Activated naive CD8-positive, alpha-beta T cell (primary cell): ENCODE results near the gene ERVH48-1.
"Not testable (repeated sequence)": the region's sequence is repeated elsewhere in the genome, so short reads cannot be mapped to it uniquely, and the experiment has no call there.

ENCODE experiments used
- H3K27ac Mint-ChIP-seq: one replicate; pipeline ENCODE4 v1.8.0; 2021; ENCODE audit warnings: mixed read lengths
- H3K27me3 Mint-ChIP-seq: one replicate; pipeline ENCODE4 v1.8.0; 2021; ENCODE audit warnings: mixed read lengths
- H3K36me3 Mint-ChIP-seq: one replicate; pipeline ENCODE4 v1.8.0; 2021; ENCODE audit warnings: mixed read lengths
- H3K4me1 Mint-ChIP-seq: one replicate; pipeline ENCODE4 v1.8.0; 2021; ENCODE audit warnings: low read depth, mixed read lengths
- H3K4me3 Mint-ChIP-seq: one replicate; pipeline ENCODE4 v1.8.0; 2021; ENCODE audit warnings: mild to moderate bottlenecking, mixed read lengths
- H3K9me3 Mint-ChIP-seq: one replicate; pipeline ENCODE4 v1.8.0; 2021; ENCODE audit warnings: low read depth, mixed read lengths

Gene ERVH48-1

GRCh38 chr21:42956824-42957630, 31.6 kb upstream of the ERVH48-1 start:
- H3K27me3 Mint-ChIP-seq = no peaks in the 10 kb centered on the region
- no peaks in the 10 kb centered on the region for H3K4me1 Mint-ChIP-seq
- H3K9me3 Mint-ChIP-seq = no peaks in the 10 kb centered on the region
- H3K4me3 Mint-ChIP-seq = no peak overlapping the region
- no peak overlapping the region for H3K27ac Mint-ChIP-seq
- no peaks in the 10 kb centered on the region for H3K36me3 Mint-ChIP-seq

DNA sequence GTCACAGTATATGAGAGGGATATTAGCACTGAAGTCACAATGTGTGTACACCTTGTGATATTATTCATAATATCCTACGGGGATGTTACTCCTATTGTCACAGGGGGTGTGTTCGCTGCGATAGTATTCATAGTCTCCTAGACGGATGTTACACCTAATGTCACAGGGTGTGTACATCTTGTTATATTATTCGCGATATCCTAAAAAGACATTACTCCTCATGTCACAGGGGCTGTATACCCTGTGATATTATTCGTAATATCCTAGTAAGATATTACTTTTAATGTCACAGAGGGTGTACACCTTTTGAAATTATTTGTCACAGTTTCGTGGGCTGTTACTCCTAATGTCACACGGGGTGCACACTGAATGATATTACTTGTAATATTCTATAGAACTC, 25.8 kb upstream of the ERVH48-1 start:
- H3K4me3 Mint-ChIP-seq, H3K27me3 Mint-ChIP-seq, H3K4me1 Mint-ChIP-seq, H3K36me3 Mint-ChIP-seq, H3K9me3 Mint-ChIP-seq, H3K27ac Mint-ChIP-seq: not testable (repeated sequence)

- H3K4me3 Mint-ChIP-seq, H3K9me3 Mint-ChIP-seq, H3K4me1 Mint-ChIP-seq, H3K27ac Mint-ChIP-seq, H3K27me3 Mint-ChIP-seq, H3K36me3 Mint-ChIP-seq: not testable (repeated sequence)
Measured at GRCh38 chr21:42949094-42949755, 23.8 kb upstream of the ERVH48-1 start.

- Mint-ChIP-seq H3K4me3 (no peak overlapping the region), H3K36me3 (no peaks in the 10 kb centered on the region), H3K27ac (no peak overlapping the region), H3K27me3 (no peaks in the 10 kb centered on the region), H3K4me1 (no peaks in the 10 kb centered on the region), H3K9me3 (no peaks in the 10 kb centered on the region)
Measured at GRCh38 chr21:42942244-42942643, 16.8 kb upstream of the ERVH48-1 start.

DNA sequence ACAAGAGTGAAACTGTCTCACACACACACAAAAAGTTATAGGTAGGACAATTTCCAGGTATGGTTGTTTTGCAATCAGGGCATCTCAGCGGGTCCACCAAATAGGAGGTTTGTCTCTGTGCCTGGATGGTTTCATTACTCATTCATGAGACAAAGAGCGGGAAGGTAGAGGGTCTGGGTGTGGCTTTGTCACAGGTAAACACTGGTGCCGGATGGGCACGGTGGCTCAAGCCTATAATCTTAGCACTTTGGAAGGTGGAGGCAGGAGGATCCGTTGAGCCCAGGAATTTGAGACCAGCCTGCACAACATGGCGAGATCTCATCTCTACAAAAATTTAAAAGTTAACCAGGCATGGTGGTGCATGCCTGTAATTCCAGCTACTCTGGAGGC, 16.3 kb upstream of the ERVH48-1 start:
- H3K4me3 Mint-ChIP-seq = no peak overlapping the region

GRCh38 chr21:42939582-42940413, 14.4 kb upstream of the ERVH48-1 start:
- Mint-ChIP-seq H3K27me3 (no peaks in the 10 kb centered on the region), H3K27ac (no peak overlapping the region), H3K4me1 (no peaks in the 10 kb centered on the region), H3K4me3 (no peak overlapping the region), H3K9me3 (no peaks in the 10 kb centered on the region), H3K36me3 (no peaks in the 10 kb centered on the region)

More for the DNA sequence above, 16.3 kb upstream of the ERVH48-1 start:
- Mint-ChIP-seq H3K27ac (no peak overlapping the region), H3K36me3 (no peaks in the 10 kb centered on the region), H3K27me3 (no peaks in the 10 kb centered on the region), H3K9me3 (no peaks in the 10 kb centered on the region), H3K4me1 (no peaks in the 10 kb centered on the region)

- H3K27me3 Mint-ChIP-seq, H3K4me1 Mint-ChIP-seq, H3K27ac Mint-ChIP-seq: not testable (repeated sequence)
Measured at GRCh38 chr21:42938606-42938995, 13.2 kb upstream of the ERVH48-1 start.

DNA sequence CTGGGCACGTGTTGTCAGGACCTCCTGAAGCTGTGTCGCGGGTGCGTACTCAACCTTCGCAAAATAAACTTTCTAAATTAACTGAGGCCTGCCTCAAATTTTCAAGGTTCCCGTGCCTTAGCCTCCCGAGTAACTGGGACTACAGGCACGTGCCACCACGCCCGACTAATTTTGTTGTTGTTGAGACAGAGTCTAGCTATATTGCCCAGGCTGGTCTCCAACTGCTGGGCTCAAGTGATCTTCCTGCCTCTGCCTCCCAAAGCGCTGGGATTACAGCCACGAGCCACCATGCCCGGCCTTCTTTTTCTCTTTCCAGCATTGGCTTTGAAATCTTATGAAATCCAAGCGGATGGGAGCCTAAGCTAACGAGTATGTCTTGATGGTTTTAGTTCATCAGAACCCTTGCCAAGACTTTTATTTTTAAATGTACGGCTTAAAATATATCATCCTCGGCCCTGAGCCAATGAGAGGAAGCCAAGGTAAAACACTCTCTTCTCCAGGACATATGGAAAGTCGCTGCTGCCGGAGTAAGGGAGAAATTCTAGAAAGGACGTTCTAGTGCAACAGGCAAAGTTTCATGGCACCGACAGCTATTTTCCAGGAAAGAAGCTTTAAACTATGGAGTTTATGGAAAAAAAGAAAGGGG, 12.7 kb upstream of the ERVH48-1 start:
- Mint-ChIP-seq H3K27me3 (no peaks in the 10 kb centered on the region), H3K4me3 (no peak overlapping the region), H3K36me3 (no peaks in the 10 kb centered on the region), H3K4me1 (no peaks in the 10 kb centered on the region), H3K9me3 (no peaks in the 10 kb centered on the region), H3K27ac (no peak overlapping the region)

More at GRCh38 chr21:42938606-42938995, 13.2 kb upstream of the ERVH48-1 start:
- not testable (repeated sequence) for H3K4me3 Mint-ChIP-seq, H3K9me3 Mint-ChIP-seq, H3K36me3 Mint-ChIP-seq

DNA sequence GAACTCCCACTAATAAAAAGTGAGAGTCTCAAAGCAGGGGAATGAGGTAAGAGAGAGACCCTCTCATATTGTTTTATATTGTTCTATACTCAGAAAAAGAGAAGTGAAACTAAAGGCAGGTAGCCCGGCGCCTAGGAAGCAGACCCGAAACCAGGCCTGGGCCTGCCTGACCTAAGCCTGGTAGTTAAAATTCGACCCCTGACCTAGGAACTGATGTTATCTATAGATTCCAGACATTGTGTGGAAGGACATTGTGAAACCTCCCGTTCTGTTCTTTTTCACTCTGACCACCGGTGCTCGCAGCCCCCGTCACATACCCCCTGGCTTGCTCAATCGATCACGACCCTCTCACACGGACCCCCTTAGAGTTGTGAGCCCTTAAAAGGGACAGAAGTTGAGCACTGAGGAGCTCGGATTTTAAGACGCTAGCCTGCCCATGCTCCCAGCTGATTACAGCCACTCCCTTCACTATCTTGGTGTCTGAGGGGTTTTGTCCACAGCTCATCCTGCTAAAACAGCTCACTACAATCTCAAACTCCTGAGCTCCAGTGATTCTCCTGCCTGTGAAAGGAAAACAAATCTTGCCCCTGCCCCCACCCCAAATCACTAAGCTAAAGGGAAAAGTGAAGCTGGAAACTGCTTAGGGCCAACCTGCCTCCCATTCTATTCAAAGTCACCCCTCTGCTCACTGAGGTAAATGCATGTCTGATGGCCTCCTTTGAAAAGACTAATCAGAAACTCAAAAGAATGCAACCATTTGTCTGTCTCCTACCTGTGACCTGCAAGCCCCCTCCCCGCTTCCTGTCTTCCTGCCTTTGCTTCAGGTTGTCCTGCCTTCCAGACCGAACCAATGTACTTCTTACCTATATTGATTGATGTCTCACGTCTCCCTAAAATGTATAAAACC, 11.9 kb upstream of the ERVH48-1 start:
- H3K27me3 Mint-ChIP-seq, H3K27ac Mint-ChIP-seq, H3K4me1 Mint-ChIP-seq, H3K36me3 Mint-ChIP-seq, H3K9me3 Mint-ChIP-seq, H3K4me3 Mint-ChIP-seq: not testable (repeated sequence)

- H3K27me3 Mint-ChIP-seq, H3K27ac Mint-ChIP-seq, H3K36me3 Mint-ChIP-seq, H3K4me3 Mint-ChIP-seq, H3K9me3 Mint-ChIP-seq, H3K4me1 Mint-ChIP-seq: not testable (repeated sequence)
Measured at GRCh38 chr21:42936360-42936759, 10.9 kb upstream of the ERVH48-1 start.

GRCh38 chr21:42933973-42934372, 8.5 kb upstream of the ERVH48-1 start:
- not testable (repeated sequence) for H3K9me3 Mint-ChIP-seq, H3K27me3 Mint-ChIP-seq, H3K4me3 Mint-ChIP-seq, H3K4me1 Mint-ChIP-seq, H3K27ac Mint-ChIP-seq, H3K36me3 Mint-ChIP-seq

DNA sequence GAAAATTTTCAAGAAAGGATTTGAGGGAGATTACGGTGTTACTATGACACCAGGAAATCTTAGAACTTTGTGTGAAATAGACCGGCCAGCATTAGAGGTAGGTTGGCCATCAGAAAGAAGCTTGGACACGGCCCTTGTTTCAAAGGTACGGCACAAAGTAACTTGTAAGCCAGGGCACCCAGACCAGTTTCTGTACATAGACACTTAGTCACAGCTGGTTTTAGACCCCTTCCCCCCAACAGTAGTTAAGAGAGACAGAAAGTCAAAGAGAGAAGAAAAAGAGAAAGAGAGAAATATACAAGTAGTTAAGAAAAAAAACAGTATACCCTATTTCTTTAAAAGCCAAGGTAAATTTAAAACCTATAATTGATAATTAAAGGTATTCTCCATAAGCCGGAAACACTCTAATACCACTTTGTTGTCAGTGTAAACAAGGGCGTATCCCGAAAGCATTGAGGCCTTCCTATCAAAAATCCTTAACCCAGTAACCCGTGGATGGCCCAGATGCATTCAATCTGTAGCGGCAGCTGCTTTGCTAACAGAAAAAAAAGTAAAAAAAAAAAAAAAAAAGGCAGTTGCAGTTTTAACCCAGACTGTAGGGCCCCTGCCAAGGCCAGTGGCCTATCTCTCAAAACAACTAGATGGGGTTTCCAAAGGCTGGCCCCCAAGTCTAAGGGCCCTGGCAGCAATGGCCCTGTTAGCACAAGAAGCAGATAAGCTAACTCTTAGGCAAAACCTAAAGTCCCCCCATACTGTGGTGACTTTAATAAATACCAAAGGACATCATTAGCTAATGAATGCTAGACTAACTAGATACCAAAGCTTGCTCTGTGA, 7.9 kb upstream of the ERVH48-1 start:
- H3K27me3 Mint-ChIP-seq, H3K27ac Mint-ChIP-seq, H3K36me3 Mint-ChIP-seq: not testable (repeated sequence)

DNA sequence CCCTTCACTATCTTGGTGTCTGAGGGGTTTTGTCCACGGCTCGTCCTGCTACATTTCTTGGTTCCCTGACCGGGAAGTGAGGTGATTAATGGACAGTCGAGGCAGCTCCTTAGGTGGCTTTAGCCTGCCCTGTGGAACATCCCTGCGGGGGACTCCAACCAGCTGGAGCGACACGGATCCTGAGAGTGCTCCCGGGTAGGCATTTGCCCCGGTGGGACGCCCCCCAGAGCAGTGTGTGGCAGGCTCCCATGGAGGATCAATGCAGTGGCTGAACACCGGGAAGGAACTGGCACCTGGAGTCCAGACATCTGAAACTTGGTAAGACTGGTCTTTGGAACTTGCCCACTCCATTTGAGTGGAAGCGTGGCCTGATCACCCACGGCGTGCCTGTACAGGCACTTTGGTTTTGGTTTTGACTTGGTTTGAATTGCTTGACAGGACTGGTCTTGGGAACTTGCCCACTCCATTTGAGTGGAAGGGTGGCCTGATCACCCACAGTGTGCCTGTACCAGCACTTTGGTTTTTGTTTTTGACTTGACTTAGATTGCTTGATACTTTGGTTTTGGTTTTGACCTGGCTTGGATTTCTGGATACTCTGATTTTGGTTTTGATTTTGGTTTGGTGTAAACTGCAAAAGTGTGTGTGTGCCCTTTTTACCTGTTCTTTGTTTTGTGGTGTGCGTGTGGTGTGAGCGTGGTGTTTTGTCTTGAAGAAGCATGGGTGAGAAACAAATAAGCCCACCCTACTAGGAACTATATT, 7.1 kb upstream of the ERVH48-1 start:
- H3K4me3 Mint-ChIP-seq = not testable (repeated sequence)

More for the DNA sequence above, 7.9 kb upstream of the ERVH48-1 start:
- H3K4me1 Mint-ChIP-seq, H3K4me3 Mint-ChIP-seq, H3K9me3 Mint-ChIP-seq: not testable (repeated sequence)

More for the DNA sequence above, 7.1 kb upstream of the ERVH48-1 start:
- not testable (repeated sequence) for H3K9me3 Mint-ChIP-seq, H3K27me3 Mint-ChIP-seq, H3K4me1 Mint-ChIP-seq, H3K36me3 Mint-ChIP-seq, H3K27ac Mint-ChIP-seq
